Fibroblast of lung (primary cell): ENCODE results near the gene PPIP5K1. TPM values are rescaled to one million over a fixed set of nuclear protein-coding genes. Genes with fewer than 3 reads are reported as not detected.

Source experiments
- DNase-seq, 2 donors: peaks; one replicate each; pipeline versions ENCODE4 v3.0.0 to v3.0.0-alpha.2; 2010; ENCODE audit warnings: low read depth in 2 of 2
- H2AFZ ChIP-seq: 2 replicates; pipeline ENCODE4 v1.5.1; 2012; ENCODE audit warnings: low read length, control low read depth, inconsistent platforms
- H3K27ac ChIP-seq: 2 replicates; pipeline ENCODE4 v1.5.1; 2011; ENCODE audit warnings: low read length, control low read depth; ENCODE audit not compliant: insufficient read depth
- H3K27me3 ChIP-seq: 2 replicates; pipeline ENCODE4 v1.5.1; 2011; ENCODE audit warnings: mild to moderate bottlenecking, low read length; ENCODE audit not compliant: control insufficient read depth, insufficient read depth
- H3K36me3 ChIP-seq: 2 replicates; pipeline ENCODE4 v1.5.1; 2011; ENCODE audit warnings: low read length; ENCODE audit not compliant: control insufficient read depth, insufficient read depth
- H3K4me1 ChIP-seq: 2 replicates; pipeline ENCODE4 v1.5.1; 2011; ENCODE audit warnings: low read length; ENCODE audit not compliant: control insufficient read depth, insufficient read depth; ENCODE audit errors: extremely low read depth
- H3K4me2 ChIP-seq: 2 replicates; pipeline ENCODE4 v1.5.1; 2011; ENCODE audit warnings: low read length, control low read depth; ENCODE audit not compliant: insufficient read depth; ENCODE audit errors: extremely low read depth
- H3K4me3 ChIP-seq, 4 experiments: fragments of 200-600 bp in 1 of 4; sonication (generic) in 1 of 4; replicated peaks in 1 of 4; 2 replicates each; pipeline ENCODE4 v1.5.1; 2011 to 2016; ENCODE audit warnings: low read length in 4 of 4, low read depth in 3 of 4, mild to moderate bottlenecking in 3 of 4, control low read depth in 2 of 4, inconsistent platforms in 1 of 4, mixed read lengths in 1 of 4; ENCODE audit not compliant: insufficient read depth in 1 of 4; ENCODE audit errors: control extremely low read depth in 1 of 4
- H3K79me2 ChIP-seq: 2 replicates; pipeline ENCODE4 v1.5.1; 2012; ENCODE audit warnings: mild to moderate bottlenecking, low read length, inconsistent platforms; ENCODE audit not compliant: control insufficient read depth, insufficient read depth
- H3K9ac ChIP-seq: 2 replicates; pipeline ENCODE4 v1.5.1; 2011; ENCODE audit warnings: mild to moderate bottlenecking, low read length, control low read depth; ENCODE audit not compliant: insufficient read depth
- H3K9me3 ChIP-seq: 2 replicates; pipeline ENCODE4 v1.5.1; 2012; ENCODE audit warnings: low read depth, low read length; ENCODE audit not compliant: control insufficient read depth, insufficient read depth
- H4K20me1 ChIP-seq: 2 replicates; pipeline ENCODE4 v1.5.1; 2011; ENCODE audit warnings: low read length; ENCODE audit not compliant: control insufficient read depth, insufficient read depth; ENCODE audit errors: extremely low read depth
- CTCF ChIP-seq, 2 donors: IDR thresholded peaks in 1 of 2; conservative IDR thresholded peaks in 1 of 2; 1 replicate in 1 of 2; 2 replicates in 1 of 2; pipeline ENCODE4 v1.5.1; 2011 to 2012; ENCODE audit warnings: low read length in 2 of 2, control low read depth in 1 of 2, inconsistent platforms in 1 of 2, low read depth in 1 of 2, mild to moderate bottlenecking in 1 of 2
- EZH2 ChIP-seq: IDR thresholded peaks from 2 replicates; pipeline ENCODE4 v1.5.1; 2012; ENCODE audit warnings: low read length, control low read depth, mild to moderate bottlenecking; ENCODE audit errors: missing control alignments
- polyA plus RNA-seq, 2 donors: library from polyadenylated mRNA; depleted of rRNA in 1 of 2; stranded (reverse) in 1 of 2; unstranded in 1 of 2; fragments of >200 nt; gene quantifications; 2 replicates each; pipeline ENCODE4 v1.2.1, GENCODE V29; 2011 to 2012; ENCODE audit warnings: missing spikeins in 1 of 2
- total RNA-seq: library from RNA; depleted of rRNA; stranded (reverse); fragments of >200 nt; gene quantifications from 2 replicates; pipeline ENCODE4 v1.2.1, GENCODE V29; 2014

Gene PPIP5K1
- total and polyA plus RNA-seq, 2 donors (not counting 1 experiment from before 2014, with no cell fraction given), result 19.6 to 40.8 TPM

GRCh38 chr15:43515741-43516140, 74.3 kb downstream of the PPIP5K1 start:
- TF ChIP-seq CTCF (conservative IDR thresholded peaks at IDR 0.05 in 1 of 2, IDR thresholded peaks at IDR 0.05 in 1 of 2; ENCODE audit: low read depth in 1 of 2, low read length in 2 of 2), result no peak
- TF ChIP-seq EZH2, result no peak
- no peaks in the 10 kb centered on the region for H3K27me3 ChIP-seq
- H3K79me2 ChIP-seq, result peaks cover 37% of the 10 kb centered on the region
- H3K9ac ChIP-seq, result no peak overlapping the region
- H4K20me1 ChIP-seq, result no peaks in the 10 kb centered on the region
- peak overlapping the region; percentile 99 for H3K4me2 ChIP-seq
- peaks cover 4% of the 10 kb centered on the region for H3K36me3 ChIP-seq
- peaks cover 39% of the 10 kb centered on the region for H3K4me1 ChIP-seq
- H2AFZ ChIP-seq, result no peak overlapping the region
- H3K9me3 ChIP-seq, result no peaks in the 10 kb centered on the region
- DNase-seq, result no peak
- peak overlapping the region in 1 of 4 experiments; percentile 99 for H3K4me3 ChIP-seq
- peak overlapping the region; percentile 93 for H3K27ac ChIP-seq

- no peak for TF ChIP-seq EZH2
- peak; percentile 66 to 71 for TF ChIP-seq CTCF (conservative IDR thresholded peaks at IDR 0.05 in 1 of 2, IDR thresholded peaks at IDR 0.05 in 1 of 2; ENCODE audit: low read depth in 1 of 2, low read length in 2 of 2)
- peak; percentile 33 to 43 for DNase-seq
- Histone ChIP-seq H2AFZ (peak overlapping the region; percentile 56), H3K9me3 (no peaks in the 10 kb centered on the region), H4K20me1 (no peaks in the 10 kb centered on the region), H3K4me1 (peaks cover 39% of the 10 kb centered on the region), H3K9ac (no peak overlapping the region), H3K36me3 (no peaks in the 10 kb centered on the region), H3K27me3 (no peaks in the 10 kb centered on the region), H3K4me3 (peak overlapping the region in 1 of 4 experiments; percentile 4), H3K79me2 (peaks cover 24% of the 10 kb centered on the region), H3K27ac (peak overlapping the region; percentile 81), H3K4me2 (peak overlapping the region; percentile 49)
These were observed 75.6 kb downstream of the PPIP5K1 start for GRCh38 chr15:43514241-43515057.

- no peaks in the 10 kb centered on the region for H3K27me3 ChIP-seq
- H3K9me3 ChIP-seq, result no peaks in the 10 kb centered on the region
- H3K36me3 ChIP-seq, result no peaks in the 10 kb centered on the region
- peak overlapping the region in 1 of 4 experiments; percentile 11 for H3K4me3 ChIP-seq
- H3K4me1 ChIP-seq, result peaks cover 39% of the 10 kb centered on the region
- peaks cover 15% of the 10 kb centered on the region for H3K79me2 ChIP-seq
- no peaks in the 10 kb centered on the region for H4K20me1 ChIP-seq
- no peak overlapping the region for H3K9ac ChIP-seq
- peak overlapping the region; percentile 55 for H3K4me2 ChIP-seq
- TF ChIP-seq EZH2, result no peak
- no peak for TF ChIP-seq CTCF (conservative IDR thresholded peaks at IDR 0.05 in 1 of 2, IDR thresholded peaks at IDR 0.05 in 1 of 2; ENCODE audit: low read depth in 1 of 2, low read length in 2 of 2)
- H2AFZ ChIP-seq, result peak overlapping the region; percentile 36
- H3K27ac ChIP-seq, result peak overlapping the region; percentile 81
- DNase-seq, result no peak
These were observed 76.5 kb downstream of the PPIP5K1 start for GRCh38 chr15:43513550-43513949.
